ENCODE results near the gene NDFIP2. TPM values are rescaled to one million over a fixed set of nuclear protein-coding genes. Genes with fewer than 3 reads are reported as not detected.

The NDFIP2 gene
- total RNA-seq, 1 donor from 2014 or later: 17.7 TPM

DNA sequence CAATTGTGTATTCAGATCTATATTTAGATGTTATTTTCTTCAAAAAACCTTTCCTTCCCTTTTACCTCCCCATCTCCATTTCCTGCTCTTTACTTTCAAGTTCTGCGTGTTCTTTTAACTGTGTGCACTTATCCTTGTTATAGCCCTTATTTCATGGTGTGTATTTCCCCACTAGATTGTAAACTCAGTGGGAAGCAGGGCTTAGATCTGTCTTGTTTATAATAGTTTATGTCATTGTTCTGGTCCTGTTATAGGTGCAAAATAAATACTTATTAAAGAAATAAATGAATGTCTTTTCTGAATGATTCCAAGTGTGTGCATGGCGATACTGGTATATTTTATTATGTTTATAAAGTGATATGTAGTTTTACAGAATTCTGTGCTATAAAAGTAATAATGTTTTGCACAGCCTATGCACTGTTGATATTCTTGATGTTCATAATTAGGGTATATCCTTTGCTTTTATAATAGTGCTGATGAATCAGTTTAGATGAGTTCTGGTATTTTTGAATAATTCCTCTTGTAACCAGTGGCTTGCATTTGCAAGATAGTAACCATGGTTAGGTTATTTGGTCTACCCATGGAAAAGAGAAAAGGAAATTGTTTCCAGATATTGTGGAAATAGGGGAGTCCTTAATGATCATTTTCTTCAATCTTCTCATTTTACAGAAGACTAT, 12.1 kb downstream of the NDFIP2 start:
- DNase-seq (ENCODE audit: low read depth, low spot score): no peak

DNA sequence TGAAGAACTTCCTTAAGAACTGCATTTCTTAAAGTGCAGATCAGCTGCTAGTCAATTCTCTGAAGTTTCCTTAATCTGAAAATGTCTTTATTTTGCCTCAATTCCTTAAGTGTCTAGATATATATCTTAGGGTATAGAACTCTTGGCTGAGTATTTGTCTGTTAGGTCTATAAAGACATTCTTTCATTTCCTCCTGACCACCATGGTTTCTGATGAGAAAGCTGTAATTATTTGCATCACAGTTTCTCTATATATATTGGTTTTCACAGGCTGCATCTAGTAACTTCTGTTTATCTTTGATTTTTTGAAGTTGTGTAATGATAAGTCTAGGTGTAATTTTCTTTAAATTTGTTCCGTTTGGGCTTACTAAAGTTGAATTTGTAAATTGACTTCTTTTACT, 15.2 kb downstream of the NDFIP2 start:
- no peak for DNase-seq (ENCODE audit: low read depth, low spot score)

DNA sequence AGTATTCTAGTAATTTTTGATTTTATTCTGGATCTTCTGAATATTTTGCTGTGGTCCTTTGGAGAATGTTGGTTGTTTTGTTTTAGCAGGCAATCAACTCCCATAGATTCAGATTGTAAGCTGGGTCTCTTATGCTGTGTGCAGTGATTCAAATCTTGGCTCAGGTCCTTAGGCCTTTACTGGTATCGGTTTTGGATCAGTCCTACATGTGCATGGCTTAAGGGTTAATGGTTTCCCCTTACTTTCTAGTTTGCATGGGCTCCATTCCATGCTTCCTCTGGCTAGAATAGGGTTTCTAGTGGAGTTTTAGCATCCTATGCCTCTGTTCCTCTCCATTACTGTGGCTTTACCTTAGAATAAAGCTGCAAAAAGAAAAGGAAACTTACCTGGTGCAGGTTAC, 16.1 kb downstream of the NDFIP2 start:
- no peak for DNase-seq (ENCODE audit: low read depth, low spot score)

GRCh38 chr13:79497852-79498251, 16.9 kb downstream of the NDFIP2 start:
- no peak for DNase-seq (ENCODE audit: low read depth, low spot score)

- no peak for DNase-seq (ENCODE audit: low read depth, low spot score)
These were observed 19.9 kb downstream of the NDFIP2 start for GRCh38 chr13:79500829-79501228.

- DNase-seq (ENCODE audit: low read depth, low spot score): no peak
These were observed 20.7 kb downstream of the NDFIP2 start for GRCh38 chr13:79501538-79502232.

DNA sequence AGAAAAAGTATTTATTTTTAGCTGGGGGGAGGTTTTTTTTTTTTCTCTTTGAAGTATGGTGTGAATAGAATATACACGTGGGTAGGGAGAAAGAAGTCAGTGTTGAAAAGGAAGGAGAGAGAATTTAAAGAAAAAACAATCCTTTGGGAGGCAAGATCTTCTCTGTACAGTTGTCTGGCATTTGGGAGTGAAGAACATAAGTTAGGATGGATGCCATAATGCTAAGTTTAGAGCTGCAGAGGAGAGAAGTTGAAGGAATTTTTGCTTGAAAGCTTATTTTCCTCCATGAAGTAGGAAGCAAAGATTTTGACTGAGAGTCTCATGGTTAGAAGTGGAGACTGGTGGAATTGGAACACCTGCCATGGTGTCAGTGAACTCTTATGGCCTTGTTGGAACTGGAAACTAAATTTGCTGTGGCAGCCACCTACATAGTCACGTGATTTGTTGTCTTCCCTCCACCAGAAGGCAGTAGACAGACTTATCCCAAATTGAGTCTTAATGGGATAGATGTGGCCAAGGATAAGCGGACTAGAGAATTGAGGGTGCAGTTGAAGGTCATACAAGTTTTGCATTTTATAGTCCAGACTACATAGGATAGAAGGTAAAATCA, 22.0 kb downstream of the NDFIP2 start:
- DNase-seq (ENCODE audit: low read depth, low spot score): no peak

DNA sequence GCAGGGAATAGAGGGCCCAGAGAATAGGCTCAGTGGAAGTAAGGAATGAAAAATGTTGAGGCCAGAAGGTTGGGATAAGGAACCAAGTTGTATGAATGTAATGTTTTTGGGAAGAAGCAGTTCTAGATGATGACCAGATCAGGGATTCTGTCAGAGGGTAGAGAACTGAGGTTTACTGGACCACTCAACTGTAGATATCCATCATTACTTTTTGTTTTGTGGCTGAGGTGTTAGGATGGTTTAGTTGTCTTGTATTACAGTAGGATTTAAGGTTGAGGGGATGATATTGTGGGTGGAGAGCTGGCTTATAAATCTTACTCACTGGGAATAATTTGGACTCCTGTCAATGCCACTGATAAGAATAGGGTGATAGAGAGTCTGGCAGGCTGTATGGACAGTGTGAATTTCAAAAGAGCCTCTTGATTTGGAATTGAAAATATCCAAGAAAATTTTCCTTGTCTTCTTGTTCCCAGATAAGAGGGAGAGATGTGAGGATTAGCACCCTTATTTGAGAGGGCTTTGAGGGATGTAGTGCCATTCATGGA, 22.6 kb downstream of the NDFIP2 start:
- no peak for DNase-seq (ENCODE audit: low read depth, low spot score)

GRCh38 chr13:79508224-79508961, 27.4 kb downstream of the NDFIP2 start:
- peak; percentile 1 for DNase-seq (ENCODE audit: low read depth, low spot score)

GRCh38 chr13:79511611-79512010, 30.7 kb downstream of the NDFIP2 start:
- no peak for DNase-seq (ENCODE audit: low read depth, low spot score)

- DNase-seq (ENCODE audit: low read depth, low spot score): no peak
These were observed 32.0 kb downstream of the NDFIP2 start for GRCh38 chr13:79512950-79513349.

DNA sequence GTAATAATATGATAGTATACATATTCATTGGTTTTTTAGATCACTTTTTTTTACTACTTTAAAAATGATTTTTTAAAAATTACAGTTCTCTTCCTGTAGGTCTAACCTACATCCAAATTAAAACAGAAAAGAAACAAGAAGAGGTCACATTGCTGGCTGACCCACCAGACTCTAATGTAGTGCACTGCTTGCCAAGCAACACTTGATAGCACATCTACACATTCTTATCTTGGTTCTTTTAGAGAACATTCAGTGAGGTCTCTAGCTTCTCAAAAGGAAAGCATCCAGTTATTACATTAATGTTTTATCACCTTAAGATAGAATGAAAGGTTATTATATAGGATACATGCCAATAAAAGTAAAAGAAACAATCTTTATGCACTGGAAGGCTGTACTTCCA, 35.6 kb downstream of the NDFIP2 start:
- no peak for DNase-seq (ENCODE audit: low read depth, low spot score)

DNA sequence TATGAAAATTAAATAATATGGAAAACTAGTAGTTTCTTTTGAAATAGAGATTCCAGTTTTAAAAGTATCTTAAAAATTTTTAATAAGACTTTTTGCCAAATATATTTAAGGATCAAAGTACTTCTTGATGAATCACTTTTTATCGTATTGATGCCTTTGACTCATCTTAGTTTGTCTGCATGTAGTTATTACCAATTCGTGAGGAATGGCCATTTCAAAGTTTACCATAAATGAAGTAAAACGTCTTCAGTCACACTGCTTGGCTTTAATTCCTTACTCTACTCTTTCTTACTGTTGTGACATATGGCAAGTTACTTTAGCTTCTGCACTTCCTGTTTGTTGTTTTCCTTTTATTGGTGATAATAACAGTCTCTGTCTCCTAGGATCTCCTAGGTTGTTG, 38.3 kb downstream of the NDFIP2 start:
- no peak for DNase-seq (ENCODE audit: low read depth, low spot score)

GRCh38 chr13:79522583-79522982, 41.6 kb downstream of the NDFIP2 start:
- peak; percentile 5 for DNase-seq (ENCODE audit: low read depth, low spot score)

DNA sequence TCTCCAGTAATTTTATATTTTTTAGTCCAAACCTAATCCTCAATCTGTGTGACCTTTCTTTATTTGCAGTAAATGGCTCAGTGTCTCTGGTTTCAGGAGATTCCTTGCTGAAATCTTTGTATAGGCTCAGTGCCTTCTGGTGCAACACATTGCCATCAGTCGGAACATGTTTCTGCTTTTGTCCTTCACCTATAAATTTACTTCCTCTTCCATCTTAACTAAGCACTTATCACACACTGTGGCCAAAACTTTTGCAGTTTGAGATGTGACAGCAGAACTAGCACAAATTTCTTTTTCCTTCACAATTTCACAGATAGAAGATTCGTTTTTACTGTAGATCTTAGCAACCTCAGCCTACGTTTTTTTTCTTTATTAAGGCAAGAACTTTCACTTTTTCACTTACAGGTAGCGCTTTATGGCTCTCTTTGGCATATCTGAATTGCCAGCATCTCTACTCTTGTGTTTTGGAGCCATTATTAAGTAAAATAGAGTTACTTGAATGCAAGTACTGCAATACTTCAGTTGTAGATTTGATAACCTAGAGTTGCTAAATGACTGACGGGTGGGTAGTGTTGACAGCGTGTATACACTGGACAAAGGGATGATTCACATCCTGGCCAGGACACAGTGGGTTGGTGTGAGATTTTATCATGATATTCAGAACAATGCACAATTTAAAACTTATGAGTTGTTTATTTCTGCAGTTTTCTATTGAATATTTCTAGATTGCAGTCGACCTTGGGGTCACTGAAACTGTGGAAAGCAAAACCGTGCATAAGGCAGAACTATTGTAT, 44.3 kb downstream of the NDFIP2 start:
- DNase-seq (ENCODE audit: low read depth, low spot score): peak; percentile 74

- DNase-seq (ENCODE audit: low read depth, low spot score): no peak
These were observed 46.7 kb downstream of the NDFIP2 start for GRCh38 chr13:79527698-79528097.

DNA sequence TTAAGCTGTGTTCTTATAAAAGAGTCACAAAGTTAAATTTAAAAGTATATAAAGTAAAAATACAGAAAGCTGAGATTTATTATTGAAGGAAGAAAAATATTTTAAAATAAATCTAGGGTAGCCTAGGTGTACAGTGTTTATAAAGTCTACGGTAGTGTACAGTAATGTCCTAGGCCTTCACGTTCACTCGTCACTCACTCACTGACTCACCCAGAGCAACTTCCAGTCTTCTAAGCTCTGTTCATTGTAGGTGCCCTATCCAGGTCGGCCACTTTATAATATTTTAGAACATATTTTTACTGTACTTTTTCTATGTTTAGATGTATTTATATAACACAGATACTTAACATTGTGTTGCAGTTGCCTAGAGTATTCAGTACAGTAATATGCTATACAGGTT, 47.4 kb downstream of the NDFIP2 start:
- DNase-seq (ENCODE audit: low read depth, low spot score): no peak

- no peak for DNase-seq (ENCODE audit: low read depth, low spot score)
These were observed 47.8 kb downstream of the NDFIP2 start for GRCh38 chr13:79528759-79529191.

DNA sequence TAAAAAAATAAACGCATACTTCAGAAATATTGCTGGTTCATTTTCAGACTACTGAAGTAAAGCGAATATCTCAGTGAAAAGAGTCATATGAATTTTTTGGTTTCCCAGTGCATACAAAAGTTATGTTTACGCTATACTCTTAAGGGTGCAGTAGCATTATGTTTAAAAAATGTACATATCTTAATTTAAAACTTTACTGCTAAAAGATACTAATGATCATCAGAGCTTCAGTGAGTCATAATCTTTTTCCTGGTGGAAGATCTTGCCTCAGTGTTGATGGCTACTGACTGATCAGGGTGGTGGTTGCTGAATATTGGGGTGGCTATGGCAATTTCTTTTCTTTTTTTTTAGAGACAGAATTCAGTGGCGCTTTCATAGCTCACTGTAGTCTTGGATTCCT, 48.9 kb downstream of the NDFIP2 start:
- no peak for DNase-seq (ENCODE audit: low read depth, low spot score)

DNA sequence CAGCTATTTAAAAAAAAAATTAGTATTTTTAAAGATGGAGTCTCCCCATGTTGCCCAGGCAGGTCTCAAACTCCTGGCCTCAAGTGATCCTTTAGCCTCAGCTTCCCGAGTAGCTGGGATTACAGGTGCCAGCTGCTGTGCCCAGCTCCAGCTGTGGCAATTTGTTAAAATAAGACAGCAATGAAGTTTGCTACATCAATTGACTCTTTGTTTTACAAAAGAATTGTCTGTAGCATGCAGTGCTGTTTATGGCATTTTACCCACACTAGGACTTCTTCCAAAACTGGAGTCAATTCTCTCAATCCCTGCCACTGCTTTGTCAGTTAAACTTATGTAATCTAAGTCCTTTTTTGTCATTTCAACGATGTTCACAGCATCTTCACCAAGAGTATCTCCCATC, 49.3 kb downstream of the NDFIP2 start:
- no peak for DNase-seq (ENCODE audit: low read depth, low spot score)

Measured in pulmonary artery endothelial cell (primary cell).